GM21528 (cell line): ENCODE data around the gene KIAA1614.

Experiments
- ATAC-seq: cut with Tn5 transposase; IDR thresholded peaks from one replicate; pipeline ENCODE4 v1.9.1; 2021; ENCODE audit warnings: mild to moderate bottlenecking, moderate library complexity; ENCODE audit not compliant: unreplicated experiment, low FRiP score

Gene KIAA1614

GRCh38 chr1:180912801-180913565 is at the start of gene KIAA1614:
Gene KIAA1614 (plus strand): TSS chr1:180912897. CDS start chr1:180913244, 347 bp downstream.
- ATAC-seq, result no peak

- no peak for ATAC-seq
These were observed 49.4 kb upstream of the KIAA1614 start for GRCh38 chr1:180863158-180863775.

GRCh38 chr1:180881806-180882509 is 30.7 kb upstream of the KIAA1614 start:
- ATAC-seq, result no peak

GRCh38 chr1:180884588-180885300 is 28.0 kb upstream of the KIAA1614 start:
- ATAC-seq, result no peak

GRCh38 chr1:180886338-180886737 is 26.4 kb upstream of the KIAA1614 start:
- no peak for ATAC-seq

DNA sequence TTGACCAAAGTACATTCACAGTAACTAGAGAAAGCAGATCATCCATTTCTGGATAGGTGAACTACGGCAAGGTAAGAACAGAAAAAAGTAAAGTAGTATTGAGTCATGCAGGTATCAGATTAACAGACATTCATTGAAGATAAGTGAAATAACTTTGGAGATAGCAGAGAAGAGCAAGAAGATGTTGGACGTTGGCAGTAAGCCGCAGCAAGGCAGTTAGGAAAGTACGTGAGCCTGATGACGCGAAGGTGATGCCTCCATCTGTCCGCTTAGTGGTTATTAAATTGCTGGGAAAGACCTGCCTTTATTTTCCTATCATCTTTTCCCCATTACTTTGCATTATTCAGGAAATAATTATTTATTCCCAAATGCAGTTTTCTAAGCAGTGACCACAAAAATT is 24.9 kb upstream of the KIAA1614 start:
- ATAC-seq, result no peak

- peak; percentile 72 for ATAC-seq
These were observed 23.8 kb upstream of the KIAA1614 start for GRCh38 chr1:180888870-180889269.

GRCh38 chr1:180889325-180889724 is 23.4 kb upstream of the KIAA1614 start:
- ATAC-seq, result no peak

DNA sequence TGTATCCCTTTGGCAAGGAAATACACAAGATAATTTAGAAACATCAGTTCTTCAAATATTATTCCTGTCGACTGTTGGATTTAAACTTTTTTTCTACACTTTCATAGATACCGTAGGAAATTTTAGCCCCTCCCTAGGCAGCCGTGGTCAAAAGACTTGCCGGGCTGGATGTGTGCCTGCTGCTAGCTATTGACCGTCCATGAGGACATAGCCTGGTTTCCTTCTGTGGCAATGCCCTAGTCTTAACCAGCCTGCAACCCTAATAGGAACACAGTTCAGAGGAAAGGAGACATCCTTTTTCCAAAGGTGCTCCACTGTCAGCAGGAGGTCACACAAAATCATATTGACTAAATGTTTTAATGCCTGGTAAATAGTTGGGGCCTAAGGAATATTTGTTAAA is 20.4 kb upstream of the KIAA1614 start:
- ATAC-seq, result no peak

DNA sequence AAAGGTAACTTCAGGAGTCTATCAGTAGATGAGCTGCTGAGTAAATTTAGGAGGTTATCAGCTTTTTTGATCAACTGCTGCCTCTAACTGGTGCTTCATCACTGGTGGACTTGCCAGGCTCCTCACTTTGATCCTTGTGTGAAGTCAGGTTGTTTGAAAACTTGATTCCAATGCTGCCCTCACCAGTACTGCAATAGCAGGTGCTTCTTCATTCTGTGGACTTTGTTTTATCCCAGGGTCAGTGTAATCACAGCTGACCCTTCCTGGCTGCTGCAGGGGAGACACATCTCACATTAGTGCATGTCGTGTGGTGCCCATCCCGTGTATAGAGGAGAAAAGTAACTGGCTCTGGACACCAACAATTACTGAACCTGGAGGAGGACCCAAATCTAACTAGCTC is 20.0 kb upstream of the KIAA1614 start:
- no peak for ATAC-seq

DNA sequence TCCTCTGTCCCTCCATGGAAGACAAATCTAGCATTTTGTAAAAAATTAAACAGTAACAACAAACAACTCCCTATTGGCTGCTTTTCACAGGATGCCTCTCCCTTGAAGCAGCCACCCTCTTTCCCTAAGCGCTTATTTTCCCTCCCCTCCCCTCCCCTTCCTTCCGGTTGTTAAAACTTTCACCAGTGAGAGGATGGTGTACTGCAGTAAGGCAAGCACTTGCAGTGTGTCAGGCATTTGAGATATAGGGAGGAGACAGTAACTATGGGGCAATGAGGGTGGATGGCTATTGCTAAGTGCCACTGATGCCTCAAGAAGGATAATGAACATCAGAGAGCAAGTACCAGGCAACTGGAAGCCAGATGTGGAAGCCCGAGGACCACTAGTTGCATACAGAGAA is 19.1 kb upstream of the KIAA1614 start:
- ATAC-seq, result no peak

GRCh38 chr1:180896161-180896560 is 16.5 kb upstream of the KIAA1614 start:
- no peak for ATAC-seq

DNA sequence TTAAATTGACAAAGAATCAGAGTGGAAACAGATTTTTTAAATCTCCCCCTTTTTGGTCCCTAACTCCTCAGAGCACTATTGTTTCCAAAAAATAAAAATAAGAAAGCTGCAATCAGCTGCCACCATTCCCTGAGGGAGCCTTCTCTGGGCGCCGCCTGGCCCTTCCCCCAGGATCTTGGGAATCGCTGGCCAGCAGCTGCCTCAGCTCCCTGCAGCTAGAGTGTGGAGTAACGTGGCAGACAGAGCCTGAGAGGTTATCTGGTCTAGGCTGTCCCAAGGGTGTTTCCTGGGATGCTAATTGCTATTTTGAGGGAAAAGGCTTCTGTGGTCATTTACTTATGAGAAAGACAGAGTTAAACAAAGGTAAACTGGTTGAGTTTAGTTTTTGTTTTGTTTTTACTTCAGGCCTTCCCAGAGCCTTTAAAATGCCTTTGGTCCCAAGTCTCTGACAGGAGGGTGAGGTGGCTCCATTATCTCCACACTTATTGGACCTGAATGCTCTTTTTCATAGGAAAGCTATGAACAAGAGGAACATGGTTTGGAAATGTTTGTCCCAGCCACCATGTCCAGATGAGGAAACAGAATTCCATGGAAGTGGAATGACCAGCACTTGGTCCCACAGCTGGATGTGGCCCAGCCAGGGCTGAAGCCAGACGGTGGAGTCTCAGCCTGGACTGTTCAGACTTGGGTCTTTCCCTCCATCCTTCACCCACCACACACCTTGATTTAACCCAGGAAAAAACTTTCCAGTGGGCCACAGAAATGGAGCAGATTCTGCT is 14.1 kb upstream of the KIAA1614 start:
- ATAC-seq, result no peak

- no peak for ATAC-seq
These were observed 13.4 kb upstream of the KIAA1614 start for GRCh38 chr1:180899262-180899661.

GRCh38 chr1:180901076-180901990 is 11.4 kb upstream of the KIAA1614 start:
- no peak for ATAC-seq

GRCh38 chr1:180902541-180902940 is 10.2 kb upstream of the KIAA1614 start:
- no peak for ATAC-seq

GRCh38 chr1:180905927-180906326 is 6.8 kb upstream of the KIAA1614 start:
- ATAC-seq, result no peak

GRCh38 chr1:180906511-180906910 is 6.2 kb upstream of the KIAA1614 start:
- no peak for ATAC-seq
